NCI-H82 treated with DMSO at 0.1 percent for 48 hours (cell line): ENCODE measurements around the gene HSD17B8.
A peak's percentile ranks its signal among the peaks of the same experiment; 100 is the strongest.

Experiments
- DNase-seq: peaks from one replicate; lab custom pipeline; 2025; ENCODE audit not compliant: unreplicated experiment; lab: John Stamatoyannopoulos, UW

The HSD17B8 gene

GRCh38 chr6:33191383-33192104, 12.9 kb upstream of the HSD17B8 start:
- DNase-seq = no peak

GRCh38 chr6:33192105-33192646, 12.3 kb upstream of the HSD17B8 start, which contains the start of gene COL11A2:
TSS of gene COL11A2 (minus strand) at chr6:33192467. CDS start at chr6:33192240, 227 bp downstream.
- no peak for DNase-seq

GRCh38 chr6:33192671-33193602, 11.5 kb upstream of the HSD17B8 start:
- DNase-seq = no peak

- DNase-seq = no peak
Measured at GRCh38 chr6:33193619-33194018, 10.8 kb upstream of the HSD17B8 start.

GRCh38 chr6:33194431-33194979, 9.9 kb upstream of the HSD17B8 start:
- no peak for DNase-seq

GRCh38 chr6:33195304-33196165, 8.9 kb upstream of the HSD17B8 start:
- no peak for DNase-seq

- DNase-seq = peak; percentile 39
Measured at GRCh38 chr6:33197431-33198048, 6.9 kb upstream of the HSD17B8 start.

- no peak for DNase-seq
Measured at GRCh38 chr6:33198159-33198852, 6.1 kb upstream of the HSD17B8 start.

- DNase-seq = no peak
Measured at GRCh38 chr6:33198853-33199436, 5.5 kb upstream of the HSD17B8 start.

- peak; percentile 69 for DNase-seq
Measured at GRCh38 chr6:33199687-33200218, 4.7 kb upstream of the HSD17B8 start.

- DNase-seq = peak; percentile 95
Measured at GRCh38 chr6:33200219-33201146, 4.0 kb upstream of the HSD17B8 start, which contains the start of the genes RXRB and SLC39A7. TSS of gene RXRB (minus strand) at chr6:33200665. CDS start at chr6:33200476, 189 bp downstream. TSS of gene SLC39A7 (plus strand) at chr6:33200867. CDS start at chr6:33201246, 379 bp downstream.

GRCh38 chr6:33201147-33201545, 3.3 kb upstream of the HSD17B8 start:
- no peak for DNase-seq

- DNase-seq = no peak
Measured at GRCh38 chr6:33201935-33202334, 2.5 kb upstream of the HSD17B8 start.

GRCh38 chr6:33202799-33203198, 1.7 kb upstream of the HSD17B8 start:
- no peak for DNase-seq

GRCh38 chr6:33203443-33204164, 851 bp upstream of the HSD17B8 start:
- no peak for DNase-seq

- no peak for DNase-seq
Measured at GRCh38 chr6:33204165-33204414, 365 bp upstream of the HSD17B8 start.
